Activated effector memory CD4-positive, alpha-beta T cell treated with Interleukin-2 at 50 U/mL for 16 hours (primary cell): ENCODE data around the gene ZNF93.
"Not testable (repeated sequence)": the region's sequence is repeated elsewhere in the genome, so short reads cannot be mapped to it uniquely, and the experiment has no call there.

ENCODE experiments used
- DNase-seq: peaks from one replicate; pipeline ENCODE4 v3.0.0-alpha.2; 2020

The ZNF93 gene

GRCh38 chr19:19900729-19901444, at the start of gene ZNF93:
Gene ZNF93 (plus strand): TSS chr19:19900946. CDS start chr19:19901089, 143 bp downstream.
- DNase-seq = peak; percentile 84

GRCh38 chr19:19851740-19852139, 49.0 kb upstream of the ZNF93 start:
- DNase-seq = not testable (repeated sequence)

- DNase-seq = no peak
Measured at GRCh38 chr19:19858751-19859150, 42.0 kb upstream of the ZNF93 start.

GRCh38 chr19:19860756-19861390, 39.9 kb upstream of the ZNF93 start:
- no peak for DNase-seq

- DNase-seq = peak; percentile 91
Measured at GRCh38 chr19:19865750-19866610, 34.8 kb upstream of the ZNF93 start, which contains the start of gene ZNF253. Gene ZNF253 (plus strand): TSS chr19:19865882. CDS start chr19:19865997, 115 bp downstream.

- DNase-seq = peak; percentile 16
Measured at GRCh38 chr19:19866611-19867248, 34.0 kb upstream of the ZNF93 start.

GRCh38 chr19:19870086-19870485, 30.7 kb upstream of the ZNF93 start:
- DNase-seq = not testable (repeated sequence)

GRCh38 chr19:19871932-19872331, 28.8 kb upstream of the ZNF93 start:
- no peak for DNase-seq

- DNase-seq = no peak
Measured at GRCh38 chr19:19873381-19873780, 27.4 kb upstream of the ZNF93 start.

- no peak for DNase-seq
Measured at GRCh38 chr19:19877724-19878123, 23.0 kb upstream of the ZNF93 start.

- DNase-seq = no peak
Measured at GRCh38 chr19:19884583-19884982, 16.2 kb upstream of the ZNF93 start.

GRCh38 chr19:19892055-19892941, 8.4 kb upstream of the ZNF93 start:
- not testable (repeated sequence) for DNase-seq

- DNase-seq = no peak
Measured at GRCh38 chr19:19900139-19900728, 512 bp upstream of the ZNF93 start.

- DNase-seq = not testable (repeated sequence)
Measured at GRCh38 chr19:19907551-19907950, 6.8 kb downstream of the ZNF93 start.

GRCh38 chr19:19909654-19910053, 8.9 kb downstream of the ZNF93 start:
- DNase-seq = no peak

GRCh38 chr19:19911150-19911549, 10.4 kb downstream of the ZNF93 start:
- no peak for DNase-seq

- DNase-seq = no peak
Measured at GRCh38 chr19:19914596-19914995, 13.8 kb downstream of the ZNF93 start.

GRCh38 chr19:19930417-19930816, 29.7 kb downstream of the ZNF93 start:
- peak; percentile 6 for DNase-seq

- not testable (repeated sequence) for DNase-seq
Measured at GRCh38 chr19:19933432-19934314, 32.9 kb downstream of the ZNF93 start.

- DNase-seq = no peak
Measured at GRCh38 chr19:19937403-19937802, 36.7 kb downstream of the ZNF93 start.
